ENCODE data around the gene CDC42BPA.

The CDC42BPA gene

DNA sequence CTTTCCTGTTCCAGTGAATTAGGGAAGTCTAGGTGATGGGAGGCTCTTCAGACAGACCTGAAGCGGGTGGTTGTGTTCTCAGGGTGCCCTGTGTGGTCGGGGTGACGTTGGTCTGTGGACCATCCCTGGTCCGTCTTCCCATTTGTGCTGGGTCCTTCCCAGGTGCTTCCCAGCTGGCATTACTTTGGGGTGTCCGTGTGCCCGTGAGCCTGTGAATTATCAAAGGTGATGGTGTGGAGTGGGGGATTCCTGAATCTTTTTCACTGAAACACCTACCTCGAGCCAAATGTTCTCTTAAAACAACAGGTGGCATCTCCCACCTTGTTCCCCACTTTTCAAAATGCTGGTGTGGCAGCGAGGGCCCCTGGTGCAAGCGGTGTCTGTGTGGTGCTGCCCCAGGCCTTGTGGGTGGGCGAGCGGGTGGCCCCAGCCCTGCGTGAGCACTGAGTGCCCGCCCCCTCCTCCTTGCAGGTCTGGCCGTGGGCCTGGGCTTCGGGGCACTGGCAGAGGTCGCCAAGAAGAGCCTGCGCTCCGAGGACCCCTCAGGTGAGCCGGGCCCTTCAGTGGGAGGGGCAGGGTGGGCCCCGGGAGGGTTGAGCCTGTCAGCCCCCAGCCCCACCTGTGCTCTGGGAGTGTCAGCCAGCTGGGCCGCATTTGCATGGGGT is 341.2 kb downstream of the CDC42BPA start:
- POLR2A ChIA-PET: no interaction called here
- CTCF ChIA-PET: no interaction called here
- DNase-seq (ENCODE audit: extremely low spot score): no peak
- no peak for TF ChIP-seq CTCF (IDR thresholded peaks at IDR 0.05; ENCODE audit: control extremely low read depth, extremely low read depth, low read depth, missing control alignments)

GRCh38 chr1:226976276-226976977 is 341.9 kb downstream of the CDC42BPA start:
- no peak for TF ChIP-seq CTCF (IDR thresholded peaks at IDR 0.05; ENCODE audit: control extremely low read depth, extremely low read depth, low read depth, missing control alignments)
- DNase-seq (ENCODE audit: extremely low spot score): no peak
- CTCF ChIA-PET: no interaction called here
- POLR2A ChIA-PET: no interaction called here

DNA sequence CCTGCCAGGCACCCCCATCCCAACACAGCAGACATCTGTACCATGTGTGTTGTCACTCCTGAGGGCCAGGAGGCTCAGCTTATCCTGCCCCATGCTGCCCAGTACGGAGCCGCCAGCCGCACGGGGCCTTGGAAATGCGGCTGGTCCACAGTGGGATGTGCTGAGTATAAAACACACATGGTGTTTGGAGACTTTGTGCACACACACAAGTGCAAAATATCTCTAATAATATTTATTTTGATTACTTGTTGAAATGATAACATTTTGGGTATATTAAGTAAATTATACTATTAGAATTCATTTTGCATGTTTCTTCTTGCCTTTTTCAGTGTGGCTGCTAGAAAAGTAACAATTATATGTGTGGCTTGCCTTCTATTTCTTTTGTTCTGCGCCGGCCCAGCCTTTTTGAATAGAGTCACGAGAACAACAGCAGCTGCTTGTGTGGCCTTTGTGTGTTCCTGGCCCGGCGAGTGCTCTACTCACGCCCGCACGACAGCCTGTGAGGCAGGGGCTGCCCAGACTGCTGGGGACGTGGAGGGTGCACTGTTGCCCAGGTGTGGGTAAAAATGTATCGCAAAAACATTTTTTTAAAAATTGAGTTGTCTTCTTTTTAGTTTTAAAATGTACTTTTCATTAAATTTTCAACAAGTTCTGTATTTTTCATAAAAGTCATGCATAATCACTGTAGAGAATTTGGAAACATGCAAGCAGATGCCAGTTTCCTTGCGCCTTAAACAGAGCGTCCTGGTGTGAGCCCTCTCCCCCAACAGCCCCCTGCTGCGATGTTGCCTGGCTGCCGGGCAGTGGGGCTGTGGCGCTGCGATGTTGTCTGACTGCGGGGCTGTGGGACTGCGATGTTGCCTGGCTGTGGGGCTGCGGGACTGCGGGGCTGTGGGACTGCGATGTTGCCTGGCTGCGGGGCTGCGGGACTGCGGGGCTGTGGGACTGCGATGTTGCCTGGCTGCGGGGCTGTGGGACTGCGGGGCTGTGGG is 342.7 kb downstream of the CDC42BPA start:
- CTCF ChIA-PET: interaction anchor here (0.9 kb wide), 1 partner anchor 8 kb away, joined by 3 read pairs; no protein-coding TSS in a partner anchor
- DNase-seq (ENCODE audit: extremely low spot score): no peak
- POLR2A ChIA-PET: no interaction called here
- TF ChIP-seq CTCF (IDR thresholded peaks at IDR 0.05; ENCODE audit: control extremely low read depth, extremely low read depth, low read depth, missing control alignments): no peak

- ChIA-PET POLR2A (no interaction called here), CTCF (interaction anchor here (0.9 kb wide), 1 partner anchor 9 kb away, joined by 3 read pairs; no protein-coding TSS in a partner anchor)
- no peak for DNase-seq (ENCODE audit: extremely low spot score)
- TF ChIP-seq CTCF (IDR thresholded peaks at IDR 0.05; ENCODE audit: control extremely low read depth, extremely low read depth, low read depth, missing control alignments): no peak
These were observed 343.6 kb downstream of the CDC42BPA start for GRCh38 chr1:226974544-226975258.

DNA sequence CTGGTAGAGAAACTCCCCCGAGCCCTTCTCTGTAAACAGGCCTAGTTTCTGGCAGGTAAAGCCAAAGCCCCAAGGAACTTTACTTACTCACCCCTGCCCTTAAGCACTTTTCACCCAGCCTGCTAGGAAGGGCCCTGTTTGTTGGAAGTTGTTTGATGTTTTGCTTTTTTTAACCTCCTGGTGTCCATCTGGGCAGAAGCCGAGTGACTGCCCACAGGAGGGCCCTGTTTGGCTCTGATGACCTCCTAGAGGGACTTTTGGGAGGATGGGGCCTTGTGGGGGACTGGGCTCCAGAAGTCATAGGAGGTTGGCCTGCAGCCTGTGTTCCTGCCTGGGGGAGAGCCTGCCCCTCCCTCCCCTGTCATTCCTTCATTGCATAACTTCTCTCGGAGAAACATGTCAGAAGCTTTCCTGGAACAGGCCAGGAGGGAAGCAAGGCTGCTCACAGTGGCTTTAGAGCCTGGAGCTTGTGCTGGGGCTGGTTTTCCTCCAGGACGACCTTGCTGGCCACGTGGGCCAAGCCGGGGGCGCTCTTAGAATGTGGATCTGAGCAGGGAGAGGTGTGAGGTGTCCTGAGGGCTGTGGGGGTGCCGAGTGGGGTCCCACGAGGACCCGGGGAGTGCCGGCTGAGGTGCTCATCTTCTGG is 344.3 kb downstream of the CDC42BPA start:
- ChIA-PET POLR2A (no interaction called here), CTCF (no interaction called here)
- no peak for TF ChIP-seq CTCF (IDR thresholded peaks at IDR 0.05; ENCODE audit: control extremely low read depth, extremely low read depth, low read depth, missing control alignments)
- no peak for DNase-seq (ENCODE audit: extremely low spot score)
